Measurements from ENCODE around the gene RPS24. TPM values are rescaled to one million over a fixed set of nuclear protein-coding genes. Genes with fewer than 3 reads are reported as not detected.

RPS24 gene
- total and polyA plus RNA-seq, 10 of the 15 experiments (the other 5 are each of a cell fraction or from before 2014, with no cell fraction given) = 1,343 to 7,285 (median 2,230) TPM

DNA sequence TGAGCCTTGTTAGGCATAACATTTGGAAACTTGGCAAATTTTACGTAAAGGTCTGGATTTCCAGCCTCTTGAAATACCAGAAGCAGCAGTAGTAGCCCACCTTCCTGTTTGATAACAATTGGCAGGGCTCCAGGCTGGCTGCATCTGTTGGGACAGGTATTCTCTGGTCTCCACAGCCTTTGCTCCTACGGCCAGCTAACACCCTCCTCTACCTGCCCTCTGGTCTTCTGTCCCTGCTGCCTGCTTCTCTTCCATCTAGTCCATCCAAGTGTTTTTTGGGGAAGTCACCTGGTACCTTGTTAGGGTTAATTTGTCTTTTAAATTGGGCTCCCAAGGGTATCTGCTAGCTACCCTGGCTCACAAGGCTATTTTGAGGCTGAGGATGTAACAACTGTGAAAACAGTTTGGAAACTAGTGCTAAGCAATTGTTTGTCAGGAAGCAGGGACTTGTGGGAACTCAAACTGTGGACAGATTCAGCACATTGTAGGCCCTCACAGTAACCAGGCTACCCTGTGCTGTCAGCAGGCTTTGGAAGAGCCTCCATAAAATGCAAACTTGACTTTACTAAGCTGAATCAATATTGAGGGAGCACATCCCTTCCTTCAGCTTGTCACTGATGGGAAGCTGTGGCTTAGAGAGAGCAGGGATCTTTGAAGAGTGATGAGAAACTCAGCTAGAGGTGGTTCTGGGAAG lies 8.5 kb downstream of the RPS24 start:
- no peak for DNase-seq (ENCODE audit: low read depth, low spot score)
- H3K79me2 ChIP-seq (ENCODE audit: control insufficient read depth, insufficient read depth, low read length) = peaks cover 30% of the 10 kb centered on the region
- no peaks in the 10 kb centered on the region for H3K27me3 ChIP-seq (replicated peaks in 1 of 2; ENCODE audit: control insufficient read depth in 2 of 2, insufficient read depth in 2 of 2, low read length in 1 of 2)
- SMC1A ChIA-PET (ENCODE audit: uncharacterized antibody, unreplicated experiment) = no interaction called here
- no peak for TF ChIP-seq JUNB (IDR thresholded peaks at IDR 0.05)
- no peak for TF ChIP-seq SMAD5 (IDR thresholded peaks at IDR 0.05; ENCODE audit: low read depth)
- TF ChIP-seq POLR2A (IDR thresholded peaks at IDR 0.05; ENCODE audit: low read depth, low read length) = peak; percentile 47; the same call in 1 of the 2 replicates
- TF ChIP-seq ASH2L (IDR thresholded peaks at IDR 0.05; ENCODE audit: borderline replicate concordance, low read depth) = no peak
- TF ChIP-seq POU2F2 (IDR thresholded peaks at IDR 0.05; ENCODE audit: borderline replicate concordance, low read depth, low read length) = no peak
- peak; percentile 8; the same call in 1 of the 2 replicates for TF ChIP-seq PML (IDR thresholded peaks at IDR 0.05; ENCODE audit: low read length)
- TF ChIP-seq NFXL1 (IDR thresholded peaks at IDR 0.05; ENCODE audit: borderline replicate concordance) = no peak
- 0 out of 2 replicates have a peak, but pooled peaks have one; percentile 6 for TF ChIP-seq POLR2AphosphoS5 (IDR thresholded peaks at IDR 0.05; ENCODE audit: low read length)
- CTCF ChIA-PET = interaction anchor here (0.6 to 1.4 kb wide), 3 partner anchors 15 to 386 kb away, joined by 3 read pairs; no protein-coding TSS in a partner anchor
- RAD21 ChIA-PET (ENCODE audit: unreplicated experiment) = interaction anchor here (1.1 kb wide), 1 partner anchor 1153 kb away, joined by 3 read pairs; no protein-coding TSS in a partner anchor
- no peak overlapping the region for H3K4me3 ChIP-seq
- H3K9ac ChIP-seq (ENCODE audit: control insufficient read depth, insufficient read depth, low read length) = no peak overlapping the region
- H3K36me3 ChIP-seq (ENCODE audit: control insufficient read depth in 2 of 2, insufficient read depth in 2 of 2, low read length in 1 of 2) = peaks cover 30 to 43% of the 10 kb centered on the region in 2 experiments
- intact Hi-C loops (cut with micrococcal nuclease; ENCODE audit: unreplicated experiment) (no loop called here), in situ Hi-C loops (cut with MboI) (no loop called here)
- H2AFZ ChIP-seq (ENCODE audit: control insufficient read depth, low read depth, low read length) = no peak overlapping the region
- no peak overlapping the region for H3K27ac ChIP-seq (ENCODE audit: control insufficient read depth, insufficient read depth)
- FAIRE-seq = no peak
- peaks cover 23% of the 10 kb centered on the region for H4K20me1 ChIP-seq (ENCODE audit: control insufficient read depth, insufficient read depth)
- WGBS (ENCODE audit: insufficient coverage, insufficient replicate concordance, low lambda C conversion rate, missing lambda C conversion rate) = 74% methylated on average over 2 of the region's 2 CpGs
- no peak overlapping the region for H3K4me2 ChIP-seq (ENCODE audit: control insufficient read depth, insufficient read depth)
- no peaks in the 10 kb centered on the region for H3K9me3 ChIP-seq (replicated peaks; ENCODE audit: control insufficient read depth, insufficient read depth, low read length)
- peaks cover 17% of the 10 kb centered on the region for H3K4me1 ChIP-seq (ENCODE audit: control insufficient read depth, insufficient read depth, low read length)
- ATAC-seq = no peak; the same call in 2 of the 3 replicates
- POLR2A ChIA-PET = interaction anchor here (1.3 kb wide), 1 partner anchor 8 kb away, joined by 3 read pairs; no protein-coding TSS in a partner anchor
- BruUV-seq (replicated peaks) = no TSS peak

DNA sequence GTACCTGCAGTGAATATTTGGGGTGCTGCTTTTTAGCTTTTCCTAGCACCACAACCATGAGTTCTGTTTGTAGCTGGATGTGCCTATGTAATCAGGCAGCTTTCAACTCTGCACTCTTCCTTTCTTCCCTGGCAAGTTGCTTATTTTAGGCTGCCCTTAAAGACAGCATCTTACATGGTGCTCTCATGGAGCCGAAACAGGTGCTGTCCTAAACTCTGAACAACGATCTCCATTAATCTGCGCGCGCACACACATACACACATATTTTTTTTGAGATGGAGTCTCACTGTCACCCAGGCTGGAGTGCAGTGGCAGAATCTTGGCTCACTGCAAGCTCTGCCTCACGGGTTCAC lies 9.1 kb downstream of the RPS24 start:
- DNase-seq (ENCODE audit: low read depth, low spot score) = no peak
- ChIA-PET RAD21 (ENCODE audit: unreplicated experiment) (interaction anchor here (1.1 kb wide), 1 partner anchor 1152 kb away, joined by 3 read pairs; no protein-coding TSS in a partner anchor), CTCF (interaction anchor here (0.6 to 1.4 kb wide), 2 partner anchors 16 to 386 kb away, joined by 3 read pairs; no protein-coding TSS in a partner anchor), SMC1A (ENCODE audit: uncharacterized antibody, unreplicated experiment) (no interaction called here), POLR2A (interaction anchor here (1.3 kb wide), 1 partner anchor 9 kb away, joined by 3 read pairs; no protein-coding TSS in a partner anchor)
- no peak overlapping the region for H3K9ac ChIP-seq (ENCODE audit: control insufficient read depth, insufficient read depth, low read length)
- no peaks in the 10 kb centered on the region for H3K27me3 ChIP-seq (replicated peaks in 1 of 2; ENCODE audit: control insufficient read depth in 2 of 2, insufficient read depth in 2 of 2, low read length in 1 of 2)
- peaks cover 17% of the 10 kb centered on the region for H3K4me1 ChIP-seq (ENCODE audit: control insufficient read depth, insufficient read depth, low read length)
- H4K20me1 ChIP-seq (ENCODE audit: control insufficient read depth, insufficient read depth) = peaks cover 23% of the 10 kb centered on the region
- no peak for FAIRE-seq
- intact Hi-C loops (cut with micrococcal nuclease; ENCODE audit: unreplicated experiment) (no loop called here), in situ Hi-C loops (cut with MboI) (no loop called here)
- peaks cover 25% of the 10 kb centered on the region for H3K79me2 ChIP-seq (ENCODE audit: control insufficient read depth, insufficient read depth, low read length)
- no peak overlapping the region for H3K4me2 ChIP-seq (ENCODE audit: control insufficient read depth, insufficient read depth)
- ATAC-seq = no peak
- WGBS (ENCODE audit: insufficient coverage, insufficient replicate concordance, low lambda C conversion rate, missing lambda C conversion rate) = 92% methylated on average over 6 of the region's 6 CpGs
- no peak overlapping the region for H3K4me3 ChIP-seq
- H3K27ac ChIP-seq (ENCODE audit: control insufficient read depth, insufficient read depth) = no peak overlapping the region
- H2AFZ ChIP-seq (ENCODE audit: control insufficient read depth, low read depth, low read length) = no peak overlapping the region
- BruUV-seq (replicated peaks) = no TSS peak
- no peaks in the 10 kb centered on the region for H3K9me3 ChIP-seq (replicated peaks; ENCODE audit: control insufficient read depth, insufficient read depth, low read length)
- H3K36me3 ChIP-seq (ENCODE audit: control insufficient read depth in 2 of 2, insufficient read depth in 2 of 2, low read length in 1 of 2) = peaks cover 27 to 40% of the 10 kb centered on the region in 2 experiments
- TF ChIP-seq POLR2A (IDR thresholded peaks at IDR 0.05; ENCODE audit: low read depth, low read length) (peak; percentile 44; the same call in 1 of the 2 replicates), NR2C1 (IDR thresholded peaks at IDR 0.05) (no peak), FOXM1 (IDR thresholded peaks at IDR 0.05; ENCODE audit: low read depth, low read length) (0 out of 2 replicates have a peak, but pooled peaks have one; percentile 13), MEF2B (IDR thresholded peaks at IDR 0.05; ENCODE audit: partially characterized antibody, poor library complexity, severe bottlenecking) (no peak)
- TF ChIP-seq, protein P1, sequence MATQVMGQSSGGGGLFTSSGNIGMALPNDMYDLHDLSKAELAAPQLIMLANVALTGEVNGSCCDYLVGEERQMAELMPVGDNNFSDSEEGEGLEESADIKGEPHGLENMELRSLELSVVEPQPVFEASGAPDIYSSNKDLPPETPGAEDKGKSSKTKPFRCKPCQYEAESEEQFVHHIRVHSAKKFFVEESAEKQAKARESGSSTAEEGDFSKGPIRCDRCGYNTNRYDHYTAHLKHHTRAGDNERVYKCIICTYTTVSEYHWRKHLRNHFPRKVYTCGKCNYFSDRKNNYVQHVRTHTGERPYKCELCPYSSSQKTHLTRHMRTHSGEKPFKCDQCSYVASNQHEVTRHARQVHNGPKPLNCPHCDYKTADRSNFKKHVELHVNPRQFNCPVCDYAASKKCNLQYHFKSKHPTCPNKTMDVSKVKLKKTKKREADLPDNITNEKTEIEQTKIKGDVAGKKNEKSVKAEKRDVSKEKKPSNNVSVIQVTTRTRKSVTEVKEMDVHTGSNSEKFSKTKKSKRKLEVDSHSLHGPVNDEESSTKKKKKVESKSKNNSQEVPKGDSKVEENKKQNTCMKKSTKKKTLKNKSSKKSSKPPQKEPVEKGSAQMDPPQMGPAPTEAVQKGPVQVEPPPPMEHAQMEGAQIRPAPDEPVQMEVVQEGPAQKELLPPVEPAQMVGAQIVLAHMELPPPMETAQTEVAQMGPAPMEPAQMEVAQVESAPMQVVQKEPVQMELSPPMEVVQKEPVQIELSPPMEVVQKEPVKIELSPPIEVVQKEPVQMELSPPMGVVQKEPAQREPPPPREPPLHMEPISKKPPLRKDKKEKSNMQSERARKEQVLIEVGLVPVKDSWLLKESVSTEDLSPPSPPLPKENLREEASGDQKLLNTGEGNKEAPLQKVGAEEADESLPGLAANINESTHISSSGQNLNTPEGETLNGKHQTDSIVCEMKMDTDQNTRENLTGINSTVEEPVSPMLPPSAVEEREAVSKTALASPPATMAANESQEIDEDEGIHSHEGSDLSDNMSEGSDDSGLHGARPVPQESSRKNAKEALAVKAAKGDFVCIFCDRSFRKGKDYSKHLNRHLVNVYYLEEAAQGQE (IDR thresholded peaks at IDR 0.05; ENCODE audit: low read depth, low read length) = no peak

Data from GM12878 (cell line).